ENCODE data around the gene ACBD4.

ACBD4 gene, protein sequence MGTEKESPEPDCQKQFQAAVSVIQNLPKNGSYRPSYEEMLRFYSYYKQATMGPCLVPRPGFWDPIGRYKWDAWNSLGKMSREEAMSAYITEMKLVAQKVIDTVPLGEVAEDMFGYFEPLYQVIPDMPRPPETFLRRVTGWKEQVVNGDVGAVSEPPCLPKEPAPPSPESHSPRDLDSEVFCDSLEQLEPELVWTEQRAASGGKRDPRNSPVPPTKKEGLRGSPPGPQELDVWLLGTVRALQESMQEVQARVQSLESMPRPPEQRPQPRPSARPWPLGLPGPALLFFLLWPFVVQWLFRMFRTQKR

DNA sequence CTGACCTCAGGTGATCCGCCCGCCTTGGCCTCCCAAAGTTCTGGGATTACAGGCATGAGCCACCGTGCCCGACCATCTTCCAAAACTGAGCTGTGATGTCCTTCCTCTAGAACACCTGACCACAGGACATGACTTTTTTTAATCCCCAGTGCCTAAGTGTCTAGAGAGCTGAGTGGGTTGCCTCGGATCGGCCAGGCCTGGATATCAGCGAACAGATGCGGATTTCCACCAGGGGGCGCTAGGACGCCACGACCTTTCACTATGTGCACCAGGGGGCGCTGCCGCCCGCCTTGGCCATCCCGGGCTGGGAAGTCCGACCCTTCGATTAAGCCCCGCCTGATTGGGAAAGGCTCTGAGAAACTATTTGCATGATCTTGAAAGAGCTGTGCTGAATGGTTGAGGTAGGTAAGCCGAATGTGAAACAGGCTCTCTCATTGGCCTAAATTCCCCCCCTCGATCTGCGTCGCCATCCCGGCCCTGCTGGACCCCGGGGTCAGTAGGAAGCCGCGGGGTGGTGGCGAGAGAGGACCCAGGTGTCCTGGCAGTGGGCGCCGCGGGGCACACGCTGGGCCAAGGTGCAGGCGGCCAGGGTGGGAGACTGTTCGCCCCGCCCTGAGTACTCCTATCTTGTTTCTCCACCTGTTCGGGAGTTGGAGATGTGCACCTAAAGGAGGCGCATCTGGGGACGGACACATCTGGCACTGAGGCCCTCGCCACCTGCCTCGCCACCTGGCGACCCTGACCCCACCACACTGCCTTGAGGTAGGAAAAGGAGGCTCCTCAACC lies at the start of gene ACBD4:
ACBD4 (plus strand) TSS at position 496 of the 786 bp plus-strand sequence. CDS start 458 bp downstream, outside the sequence.
- TF ChIP-seq, protein P1, sequence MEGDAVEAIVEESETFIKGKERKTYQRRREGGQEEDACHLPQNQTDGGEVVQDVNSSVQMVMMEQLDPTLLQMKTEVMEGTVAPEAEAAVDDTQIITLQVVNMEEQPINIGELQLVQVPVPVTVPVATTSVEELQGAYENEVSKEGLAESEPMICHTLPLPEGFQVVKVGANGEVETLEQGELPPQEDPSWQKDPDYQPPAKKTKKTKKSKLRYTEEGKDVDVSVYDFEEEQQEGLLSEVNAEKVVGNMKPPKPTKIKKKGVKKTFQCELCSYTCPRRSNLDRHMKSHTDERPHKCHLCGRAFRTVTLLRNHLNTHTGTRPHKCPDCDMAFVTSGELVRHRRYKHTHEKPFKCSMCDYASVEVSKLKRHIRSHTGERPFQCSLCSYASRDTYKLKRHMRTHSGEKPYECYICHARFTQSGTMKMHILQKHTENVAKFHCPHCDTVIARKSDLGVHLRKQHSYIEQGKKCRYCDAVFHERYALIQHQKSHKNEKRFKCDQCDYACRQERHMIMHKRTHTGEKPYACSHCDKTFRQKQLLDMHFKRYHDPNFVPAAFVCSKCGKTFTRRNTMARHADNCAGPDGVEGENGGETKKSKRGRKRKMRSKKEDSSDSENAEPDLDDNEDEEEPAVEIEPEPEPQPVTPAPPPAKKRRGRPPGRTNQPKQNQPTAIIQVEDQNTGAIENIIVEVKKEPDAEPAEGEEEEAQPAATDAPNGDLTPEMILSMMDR (IDR thresholded peaks at IDR 0.05; ENCODE audit: control insufficient read depth, extremely low read depth, insufficient read depth): peak; percentile 100
- peak within 1 kb of the TSS; percentile 90 for H3K4me3 ChIP-seq (ENCODE audit: low read depth, low read length)
- DNase-seq (ENCODE audit: low read depth): peak; percentile 95

DNA sequence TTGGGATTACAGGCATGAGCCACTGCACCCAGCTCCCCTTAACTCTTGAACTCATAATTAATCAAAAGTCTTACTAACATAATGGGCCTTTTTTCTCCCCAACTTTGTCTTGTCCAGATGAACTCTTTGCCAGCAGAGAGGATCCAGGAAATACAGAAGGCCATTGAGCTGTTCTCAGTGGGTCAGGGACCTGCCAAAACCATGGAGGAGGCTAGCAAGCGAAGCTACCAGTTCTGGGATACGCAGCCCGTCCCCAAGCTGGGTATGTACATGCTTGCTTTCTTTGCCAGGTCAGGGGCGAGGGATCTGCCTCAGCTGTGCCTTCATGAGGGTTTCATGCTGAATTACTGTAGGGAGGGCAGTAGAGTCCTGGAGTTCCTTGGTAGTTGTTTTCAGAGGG lies 49.1 kb upstream of the ACBD4 start:
- TF ChIP-seq, protein P1 (IDR thresholded peaks at IDR 0.05; ENCODE audit: control insufficient read depth, extremely low read depth, insufficient read depth): no peak
- no peak for DNase-seq (ENCODE audit: low read depth)
- no peak overlapping the region for H3K4me3 ChIP-seq (ENCODE audit: low read depth, low read length)

DNA sequence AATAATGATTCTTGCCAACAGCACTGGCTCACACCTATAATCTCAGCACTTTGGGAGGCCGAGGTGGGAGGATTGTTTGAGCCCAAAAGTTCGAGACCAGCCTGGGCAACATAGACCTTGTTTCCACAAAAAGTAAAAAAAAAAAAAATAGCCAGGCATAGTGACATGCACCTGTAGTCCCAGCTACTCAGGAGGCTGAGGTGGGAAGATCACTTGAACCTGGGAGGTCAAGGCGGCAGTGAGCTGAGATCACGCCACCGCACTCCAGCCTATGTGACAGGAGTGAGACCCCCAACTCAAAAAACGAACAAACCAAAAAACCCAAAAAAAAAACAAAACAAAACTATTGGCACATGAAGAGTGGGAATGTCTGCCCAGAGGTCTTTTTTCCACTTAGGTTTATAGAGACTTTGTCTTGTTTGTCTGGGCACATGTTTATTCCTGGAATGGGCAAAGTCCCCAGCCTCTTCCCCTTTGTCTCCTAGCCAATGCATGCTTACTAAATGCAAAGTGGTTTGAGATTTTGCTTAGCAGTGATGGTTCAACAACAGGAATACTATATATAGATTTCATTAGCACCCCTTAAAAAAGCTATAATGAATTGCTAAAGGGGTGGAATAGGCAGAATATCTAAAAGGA lies 48.5 kb upstream of the ACBD4 start:
- no peak for DNase-seq (ENCODE audit: low read depth)
- H3K4me3 ChIP-seq (ENCODE audit: low read depth, low read length): no peak overlapping the region
- TF ChIP-seq, protein P1 (IDR thresholded peaks at IDR 0.05; ENCODE audit: control insufficient read depth, extremely low read depth, insufficient read depth): no peak

DNA sequence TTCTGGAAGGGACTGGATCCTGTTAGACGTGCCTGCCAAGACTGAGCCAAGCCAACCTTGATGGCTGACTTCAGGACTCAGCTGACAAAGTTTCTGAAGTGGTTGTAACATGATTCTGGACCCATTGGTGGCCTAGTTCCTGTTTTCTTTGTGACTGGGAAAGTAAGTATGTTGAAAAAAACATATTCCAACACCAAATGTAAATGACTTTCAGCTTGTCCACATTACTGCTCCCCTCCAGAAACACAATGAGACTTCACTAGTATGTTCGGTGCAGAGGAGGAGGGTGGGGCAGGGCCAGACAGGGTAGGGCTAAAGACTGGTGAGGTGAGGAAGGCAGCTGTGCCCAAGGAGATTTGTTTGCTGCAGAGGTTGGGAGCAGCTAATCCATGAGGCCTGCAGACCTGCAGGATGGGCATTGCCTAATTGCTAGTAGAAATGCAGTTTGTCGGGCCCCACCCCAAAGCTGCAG lies 47.9 kb upstream of the ACBD4 start:
- DNase-seq (ENCODE audit: low read depth): no peak
- TF ChIP-seq, protein P1 (IDR thresholded peaks at IDR 0.05; ENCODE audit: control insufficient read depth, extremely low read depth, insufficient read depth): no peak

DNA sequence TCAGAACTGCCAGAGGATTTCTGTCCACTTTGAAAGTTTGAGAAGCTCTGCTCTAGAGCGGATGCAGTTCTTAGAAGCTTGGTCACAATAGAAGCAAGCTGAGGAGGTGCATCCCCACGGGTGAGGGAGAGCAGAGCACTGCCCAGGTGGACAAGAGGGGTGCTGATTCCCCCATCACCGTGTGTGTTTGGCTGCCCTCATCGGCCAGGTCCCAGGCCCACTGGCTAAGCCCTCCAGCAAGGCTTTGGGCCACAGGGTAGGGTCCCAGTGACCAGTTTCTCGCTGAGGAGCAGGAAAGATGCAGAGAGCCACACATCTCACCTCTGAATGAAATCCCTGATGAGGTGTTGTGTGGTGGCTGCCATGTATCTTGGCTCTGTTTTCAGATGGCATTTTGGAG lies 47.5 kb upstream of the ACBD4 start:
- no peak overlapping the region for H3K4me3 ChIP-seq (ENCODE audit: low read depth, low read length)
- DNase-seq (ENCODE audit: low read depth): no peak
- TF ChIP-seq, protein P1 (IDR thresholded peaks at IDR 0.05; ENCODE audit: control insufficient read depth, extremely low read depth, insufficient read depth): no peak

More for the DNA sequence above, 47.9 kb upstream of the ACBD4 start:
- H3K4me3 ChIP-seq (ENCODE audit: low read depth, low read length): no peak overlapping the region

DNA sequence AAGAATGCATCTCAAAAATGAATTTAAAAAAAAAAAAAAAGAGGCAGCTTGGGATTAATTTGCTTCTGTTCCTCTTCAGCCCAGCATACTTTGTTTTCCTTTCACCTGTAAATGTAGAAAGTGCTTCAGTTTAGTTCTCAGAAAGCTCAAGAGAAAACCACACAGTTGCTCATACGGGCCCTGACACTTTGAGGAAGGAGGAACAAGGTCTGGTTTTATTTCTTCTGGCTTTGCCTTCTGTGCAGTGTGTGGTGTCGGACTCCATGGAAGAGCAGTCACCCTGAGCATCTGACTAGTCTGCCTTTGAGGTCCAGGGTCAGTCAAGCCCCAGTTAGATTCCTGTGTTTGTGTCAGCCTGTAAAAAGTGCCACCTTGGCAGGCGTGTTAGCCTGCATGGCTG lies 46.7 kb upstream of the ACBD4 start:
- DNase-seq (ENCODE audit: low read depth): no peak
- H3K4me3 ChIP-seq (ENCODE audit: low read depth, low read length): no peak overlapping the region
- TF ChIP-seq, protein P1 (IDR thresholded peaks at IDR 0.05; ENCODE audit: control insufficient read depth, extremely low read depth, insufficient read depth): no peak
